CD4-positive, alpha-beta T cell (primary cell): ENCODE data around the gene RHOD. TPM values are rescaled to one million over a fixed set of nuclear protein-coding genes. Genes with fewer than 3 reads are reported as not detected.

Source experiments
- ATAC-seq: fragments of 200-7000 bp; cut with Tn5 transposase; one replicate; pipeline ENCODE4 v1.10.0; 2022; ENCODE audit warnings: mild to moderate bottlenecking; ENCODE audit not compliant: poor library complexity
- CTCF ChIA-PET: fragments of 350-600 bp; sonication (Branson Sonifier 250); formaldehyde crosslinking; loops from one replicate; lab custom pipeline; 2021; ENCODE audit warnings: antibody characterized with exemption, inconsistent platforms; lab: Charles Lee
- POLR2A ChIA-PET: fragments of 350-600 bp; sonication (Branson Sonifier 250); formaldehyde crosslinking; loops from one replicate; lab custom pipeline; 2021; ENCODE audit warnings: antibody characterized with exemption, inconsistent platforms; lab: Charles Lee
- DNase-seq, 14 experiments: peaks; one replicate each; pipeline ENCODE4 v3.0.0-alpha.2; 2013 to 2020; ENCODE audit warnings: mixed read lengths in 2 of 14
- H3K27ac ChIP-seq, 2 donors: one replicate each; pipeline versions ENCODE4 v1.5.1 to v1.7.0; 2013; ENCODE audit warnings: low read length in 2 of 2, low read depth in 1 of 2, mild to moderate bottlenecking in 1 of 2
- H3K27me3 ChIP-seq, 2 experiments: 1 replicate in 1 of 2; 2 replicates in 1 of 2; pipeline versions ENCODE4 v1.6.1 to v1.7.0; 2013; ENCODE audit warnings: low read length in 2 of 2, control low read depth in 1 of 2, mild to moderate bottlenecking in 1 of 2, moderate library complexity in 1 of 2; ENCODE audit not compliant: insufficient read depth in 2 of 2, control insufficient read depth in 1 of 2
- H3K36me3 ChIP-seq: one replicate; pipeline ENCODE4 v1.6.1; 2013; ENCODE audit warnings: low read length, control low read depth; ENCODE audit not compliant: insufficient read depth
- H3K4me1 ChIP-seq: one replicate; pipeline ENCODE4 v1.6.1; 2013; ENCODE audit warnings: low read length, control low read depth; ENCODE audit not compliant: insufficient read depth
- H3K4me3 ChIP-seq: one replicate; pipeline ENCODE4 v1.5.1; 2013; ENCODE audit warnings: mild to moderate bottlenecking, low read length, moderate library complexity
- H3K9me3 ChIP-seq, 2 experiments: 1 replicate in 1 of 2; 2 replicates in 1 of 2; pipeline versions ENCODE4 v1.6.1 to v1.7.0; 2013; ENCODE audit warnings: low read length in 2 of 2, mild to moderate bottlenecking in 2 of 2, control low read depth in 1 of 2, moderate library complexity in 1 of 2; ENCODE audit not compliant: control insufficient read depth in 1 of 2, insufficient read depth in 1 of 2
- H3K27ac Mint-ChIP-seq: one replicate; pipeline ENCODE4 v1.8.0; 2020; ENCODE audit warnings: mixed read lengths
- H3K27me3 Mint-ChIP-seq: one replicate; pipeline ENCODE4 v1.8.0; 2021; ENCODE audit warnings: mixed read lengths
- H3K36me3 Mint-ChIP-seq: one replicate; pipeline ENCODE4 v1.8.0; 2021; ENCODE audit warnings: low read depth, mixed read lengths
- H3K4me1 Mint-ChIP-seq: one replicate; pipeline ENCODE4 v1.8.0; 2021; ENCODE audit warnings: low read depth, mixed read lengths
- H3K4me3 Mint-ChIP-seq: one replicate; pipeline ENCODE4 v1.8.0; 2020; ENCODE audit warnings: mild to moderate bottlenecking, mixed read lengths
- H3K9me3 Mint-ChIP-seq: one replicate; pipeline ENCODE4 v1.8.0; 2020; ENCODE audit warnings: mixed read lengths
- CTCF ChIP-seq: fragments of 200-600 bp; IDR thresholded peaks from one replicate; pipeline ENCODE4 v1.8.0; 2022; ENCODE audit warnings: antibody characterized with exemption, mild to moderate bottlenecking
- intact Hi-C, 2 experiments: fragments of 100-400 bp; cut with DNase I in 1 of 2; cut with micrococcal nuclease in 1 of 2; formaldehyde crosslinking; loops; one replicate each; pipeline versions ENCODE4 v1.15.1 to v1.9.0; 2023 to 2025; cut with DNase I, micrococcal nuclease
- total RNA-seq, 174 experiments: library from RNA in 2 of 174; stranded (reverse) in 2 of 174; gene quantifications; one replicate each; pipeline ENCODE4 v1.2.3 and lab custom pipeline; 2021 to 2026

RHOD gene
- total RNA-seq, 2 experiments from 2014 or later = not detected

GRCh38 chr11:67030976-67031375 is 25.7 kb upstream of the RHOD start:
- Mint-ChIP-seq H3K9me3 (no peaks in the 10 kb centered on the region), H3K36me3 (no peaks in the 10 kb centered on the region), H3K4me3 (no peak overlapping the region), H3K4me1 (no peaks in the 10 kb centered on the region), H3K27me3 (peaks cover 56% of the 10 kb centered on the region), H3K27ac (no peak overlapping the region)
- POLR2A ChIA-PET = no interaction called here
- Histone ChIP-seq H3K27ac (no peak overlapping the region), H3K27me3 (peaks cover 0 to 11% of the 10 kb centered on the region in 2 experiments), H3K4me1 (peaks cover 2% of the 10 kb centered on the region), H3K36me3 (no peaks in the 10 kb centered on the region), H3K9me3 (peaks cover 0 to 4% of the 10 kb centered on the region in 2 experiments), H3K4me3 (no peak overlapping the region)
- DNase-seq (peak in 1 of 14 experiments; percentile 5), ATAC-seq (no peak)
- CTCF ChIA-PET = no interaction called here
- intact Hi-C loops = no loop called here
- TF ChIP-seq CTCF = no peak

GRCh38 chr11:67031791-67032561 is 24.7 kb upstream of the RHOD start:
- peaks cover 2% of the 10 kb centered on the region for H3K4me1 ChIP-seq
- no peaks in the 10 kb centered on the region for H3K36me3 ChIP-seq
- no peak for TF ChIP-seq CTCF
- ATAC-seq = no peak
- Mint-ChIP-seq H3K36me3 (no peaks in the 10 kb centered on the region), H3K4me3 (peak overlapping the region; percentile 48), H3K4me1 (no peaks in the 10 kb centered on the region), H3K9me3 (no peaks in the 10 kb centered on the region), H3K27ac (no peak overlapping the region), H3K27me3 (peaks cover 50% of the 10 kb centered on the region)
- DNase-seq = peak in 1 of 14 experiments; percentile 3
- CTCF ChIA-PET = no interaction called here
- no peak overlapping the region for H3K27ac ChIP-seq
- H3K9me3 ChIP-seq = peaks cover 0 to 4% of the 10 kb centered on the region in 2 experiments
- POLR2A ChIA-PET = no interaction called here
- intact Hi-C loops = no loop called here
- H3K27me3 ChIP-seq = peaks cover 0 to 11% of the 10 kb centered on the region in 2 experiments
- H3K4me3 ChIP-seq = no peak overlapping the region

GRCh38 chr11:67032830-67033551 is 23.7 kb upstream of the RHOD start:
- Mint-ChIP-seq H3K9me3 (no peaks in the 10 kb centered on the region), H3K4me1 (no peaks in the 10 kb centered on the region), H3K36me3 (no peaks in the 10 kb centered on the region), H3K27me3 (peaks cover 47% of the 10 kb centered on the region), H3K27ac (no peak overlapping the region), H3K4me3 (no peak overlapping the region)
- ATAC-seq (no peak), DNase-seq (peak in 1 of 14 experiments; percentile 19)
- ChIA-PET CTCF (no interaction called here), POLR2A (no interaction called here)
- Histone ChIP-seq H3K36me3 (no peaks in the 10 kb centered on the region), H3K27me3 (peaks cover 0 to 11% of the 10 kb centered on the region in 2 experiments), H3K4me3 (no peak overlapping the region), H3K27ac (no peak overlapping the region), H3K9me3 (peaks cover 0 to 4% of the 10 kb centered on the region in 2 experiments), H3K4me1 (peaks cover 2% of the 10 kb centered on the region)
- no peak for TF ChIP-seq CTCF
- intact Hi-C loops = no loop called here
